PC-3 (cell line): ENCODE data around the gene EFTUD2.

Experiments used
- CTCF ChIP-seq: fragments of 300-600 bp; sonication (generic); conservative IDR thresholded peaks from 2 replicates; pipeline ENCODE4 v1.5.1; 2017; ENCODE audit warnings: antibody characterized with exemption, low read depth, mild to moderate bottlenecking, low read length
- EZH2 ChIP-seq: fragments of 300-600 bp; sonication (generic); IDR thresholded peaks from one replicate; pipeline ENCODE4 v1.6.1; 2017; ENCODE audit warnings: antibody characterized with exemption, mild to moderate bottlenecking, low read length; ENCODE audit not compliant: unreplicated experiment
- EZH2phosphoT487 ChIP-seq: fragments of 300-600 bp; sonication (generic); IDR thresholded peaks from 2 replicates; pipeline ENCODE4 v1.6.1; 2018; ENCODE audit warnings: mild to moderate bottlenecking, antibody characterized with exemption, low read length, borderline replicate concordance

GRCh38 chr17:44850612-44851011, 48.6 kb downstream of the EFTUD2 start:
- TF ChIP-seq EZH2 (no peak), CTCF (no peak), EZH2phosphoT487 (no peak)
